IMR-90 (cell line): ENCODE measurements around the gene P2RX7. TPM values are rescaled to one million over a fixed set of nuclear protein-coding genes. Genes with fewer than 3 reads are reported as not detected.

Source experiments
- ATAC-seq: fragments of 200-7000 bp; cut with Tn5 transposase; 2 replicates; pipeline ENCODE4 v1.9.1; 2020; ENCODE audit warnings: low read depth, mild to moderate bottlenecking, moderate library complexity
- BruUV-seq: library from RNA; stranded (reverse); fragments of 400-500 nt; replicated peaks from 2 replicates; lab custom pipeline; 2021; lab: Mats Ljungman, UMichigan
- CTCF ChIA-PET: fragments of 300-600 bp; formaldehyde crosslinking; extraction: SDS; loops from one replicate; lab custom pipeline; 2021; ENCODE audit warnings: antibody characterized with exemption; lab: Yijun Ruan, JAX
- POLR2A ChIA-PET: fragments of 300-600 bp; sonication (Branson Sonifier 250); formaldehyde crosslinking; loops from one replicate; lab custom pipeline; 2022; ENCODE audit warnings: antibody characterized with exemption; ENCODE audit not compliant: unreplicated experiment; lab: Charles Lee
- DNase-seq: peaks from one replicate; pipeline ENCODE4 v3.0.0; 2013
- H2AFZ ChIP-seq: replicated peaks from 2 replicates; pipeline ENCODE3; 2013; ENCODE audit warnings: low read length, mild to moderate bottlenecking; ENCODE audit not compliant: poor library complexity
- H2AK5ac ChIP-seq: 2 replicates; pipeline ENCODE4 v1.6.1; 2013; ENCODE audit warnings: low read depth, low read length, inconsistent platforms
- H2AK9ac ChIP-seq: replicated peaks from 2 replicates; pipeline ENCODE3; 2013; ENCODE audit warnings: mild to moderate bottlenecking, low read depth, low read length, moderate library complexity; ENCODE audit not compliant: poor library complexity
- H2BK120ac ChIP-seq: 2 replicates; pipeline ENCODE4 v1.6.1; 2013; ENCODE audit warnings: low read depth, low read length, inconsistent platforms
- H2BK15ac ChIP-seq: 3 replicates; pipeline ENCODE4 v1.6.1; 2013; ENCODE audit warnings: low read depth, low read length, inconsistent platforms
- H2BK20ac ChIP-seq: 2 replicates; pipeline ENCODE4 v1.6.1; 2013; ENCODE audit warnings: low read depth, mild to moderate bottlenecking, inconsistent platforms, low read length, moderate library complexity
- H2BK5ac ChIP-seq: 2 replicates; pipeline ENCODE4 v1.6.1; 2013; ENCODE audit warnings: mild to moderate bottlenecking, low read depth, low read length, inconsistent platforms; ENCODE audit not compliant: poor library complexity, severe bottlenecking
- H3K14ac ChIP-seq: replicated peaks from 2 replicates; pipeline ENCODE4 v1.6.1; 2013; ENCODE audit warnings: low read depth, low read length, inconsistent platforms
- H3K18ac ChIP-seq: 2 replicates; pipeline ENCODE4 v1.6.1; 2013; ENCODE audit warnings: low read depth, low read length, control low read depth
- H3K23ac ChIP-seq: 2 replicates; pipeline ENCODE4 v1.6.1; 2013; ENCODE audit warnings: low read depth, low read length, inconsistent platforms
- H3K27ac ChIP-seq: 2 replicates; pipeline ENCODE4 v1.5.1; 2013; ENCODE audit warnings: mild to moderate bottlenecking, control low read depth, low read length; ENCODE audit not compliant: insufficient read depth
- H3K27me3 ChIP-seq: 2 replicates; pipeline ENCODE4 v1.6.1; 2013; ENCODE audit warnings: low read length; ENCODE audit not compliant: control insufficient read depth, insufficient read depth
- H3K36me3 ChIP-seq: 2 replicates; pipeline ENCODE4 v1.6.1; 2013; ENCODE audit warnings: low read length, mixed read lengths; ENCODE audit not compliant: control insufficient read depth, insufficient read depth
- H3K4ac ChIP-seq: 2 replicates; pipeline ENCODE4 v1.6.1; 2013; ENCODE audit warnings: low read depth, low read length, inconsistent platforms
- H3K4me1 ChIP-seq: 2 replicates; pipeline ENCODE4 v1.6.1; 2013; ENCODE audit warnings: low read length, mixed read lengths; ENCODE audit not compliant: control insufficient read depth, insufficient read depth
- H3K4me2 ChIP-seq: 2 replicates; pipeline ENCODE4 v1.6.1; 2013; ENCODE audit warnings: low read depth, mild to moderate bottlenecking, control low read depth, low read length, moderate library complexity
- H3K4me3 ChIP-seq: 2 replicates; pipeline ENCODE4 v1.5.1; 2013; ENCODE audit warnings: low read depth, mild to moderate bottlenecking, control low read depth, low read length, moderate library complexity; ENCODE audit not compliant: insufficient read depth
- H3K56ac ChIP-seq: 2 replicates; pipeline ENCODE4 v1.6.1; 2013; ENCODE audit warnings: low read length, inconsistent platforms; ENCODE audit not compliant: insufficient read depth; ENCODE audit errors: extremely low read depth
- H3K79me1 ChIP-seq, 2 experiments: 2 replicates each; pipeline ENCODE4 v1.6.1; 2013; ENCODE audit warnings: low read length in 2 of 2, inconsistent platforms in 1 of 2, low read depth in 1 of 2
- H3K9ac ChIP-seq: 2 replicates; pipeline ENCODE4 v1.6.1; 2013; ENCODE audit warnings: low read depth, low read length, control low read depth
- H3K9me1 ChIP-seq: 2 replicates; pipeline ENCODE4 v1.6.1; 2013; ENCODE audit warnings: low read length, inconsistent platforms; ENCODE audit not compliant: insufficient read depth
- H3K9me3 ChIP-seq: 2 replicates; pipeline ENCODE4 v1.6.1; 2013; ENCODE audit warnings: low read length; ENCODE audit not compliant: control insufficient read depth, insufficient read depth
- H4K20me1 ChIP-seq: 2 replicates; pipeline ENCODE4 v1.6.1; 2013; ENCODE audit warnings: low read length, inconsistent platforms; ENCODE audit not compliant: insufficient read depth
- H4K5ac ChIP-seq: 2 replicates; pipeline ENCODE4 v1.6.1; 2013; ENCODE audit warnings: mild to moderate bottlenecking, low read depth, low read length, control low read depth
- H4K8ac ChIP-seq, 2 experiments: 2 replicates each; pipeline ENCODE4 v1.6.1; 2013; ENCODE audit warnings: low read depth in 2 of 2, low read length in 2 of 2, control low read depth in 1 of 2, inconsistent platforms in 1 of 2
- H4K91ac ChIP-seq: 2 replicates; pipeline ENCODE4 v1.6.1; 2013; ENCODE audit warnings: low read depth, low read length, inconsistent platforms; ENCODE audit not compliant: insufficient read depth
- CHD1 ChIP-seq: IDR thresholded peaks from 2 replicates; pipeline ENCODE4 v1.6.1; 2012; ENCODE audit warnings: low read depth, low read length, improper control_type of control experiment
- CTCF ChIP-seq: conservative IDR thresholded peaks from 2 replicates; pipeline ENCODE4 v1.5.1; 2012; ENCODE audit warnings: mild to moderate bottlenecking, low read depth, low read length, improper control_type of control experiment
- MAFK ChIP-seq: IDR thresholded peaks from 2 replicates; pipeline ENCODE4 v1.6.1; 2012; ENCODE audit warnings: low read depth, low read length, improper control_type of control experiment
- MAZ ChIP-seq: IDR thresholded peaks from 2 replicates; pipeline ENCODE4 v1.6.1; 2012; ENCODE audit warnings: low read depth, mild to moderate bottlenecking, low read length, improper control_type of control experiment, moderate library complexity, borderline replicate concordance
- MXI1 ChIP-seq: IDR thresholded peaks from 2 replicates; pipeline ENCODE4 v1.6.1; 2012; ENCODE audit warnings: low read depth, mild to moderate bottlenecking, low read length, moderate library complexity, borderline replicate concordance
- NFE2L2 ChIP-seq: fragments of 150-350 bp; IDR thresholded peaks from 2 replicates; pipeline ENCODE4 v1.6.1; 2016; ENCODE audit warnings: low read depth, mild to moderate bottlenecking, low read length
- RCOR1 ChIP-seq: IDR thresholded peaks from 2 replicates; pipeline ENCODE4 v1.6.1; 2012; ENCODE audit warnings: mild to moderate bottlenecking, low read length, improper control_type of control experiment; ENCODE audit not compliant: insufficient replicate concordance
- RFX5 ChIP-seq: IDR thresholded peaks from 2 replicates; pipeline ENCODE4 v1.8.0; 2012; ENCODE audit warnings: low read depth, mild to moderate bottlenecking, low read length, moderate library complexity
- USF2 ChIP-seq: fragments of 150-350 bp; IDR thresholded peaks from 2 replicates; pipeline ENCODE4 v1.6.1; 2017; ENCODE audit warnings: mild to moderate bottlenecking, antibody characterized with exemption, low read length, low read depth
- WGBS, 2 experiments: methylation state at CpG; one replicate each; pipeline versions ENCODE4 v1.1.5 to v1.1.7; 2013; ENCODE audit warnings: missing lambda C conversion rate in 2 of 2; ENCODE audit not compliant: insufficient read length in 1 of 2; ENCODE audit errors: extremely low coverage in 2 of 2; 5-methylcytosine and 5-hydroxymethylcytosine counted together
- dilution Hi-C: fragments of 300-500 bp; cut with HindIII; formaldehyde crosslinking; loops from one replicate; pipeline ENCODE4 v1.14.3; 2018; ENCODE audit warnings: low sequenced_read_pairs; ENCODE audit not compliant: unreplicated experiment
- in situ Hi-C: fragments of 300-500 bp; cut with MboI; formaldehyde crosslinking; loops from 3 replicates; pipeline ENCODE4 v1.14.3; 2019; ENCODE audit warnings: low sequenced_read_pairs, inconsistent platforms, mixed read lengths
- intact Hi-C: fragments of 100-400 bp; cut with micrococcal nuclease; formaldehyde crosslinking; loops from 2 replicates; pipeline ENCODE4 v1.10.0; 2022
- polyA plus RNA-seq, 3 experiments: library from polyadenylated mRNA; depleted of rRNA; stranded (reverse); fragments of >200 nt; gene quantifications; 2 replicates each; pipeline ENCODE4 v1.2.3, GENCODE V29; 2012; ENCODE audit warnings: low replicate concordance in 1 of 3
- total RNA-seq: library from RNA; depleted of rRNA; stranded (reverse); fragments of >200 nt; gene quantifications from 2 replicates; pipeline ENCODE4 v1.2.3, GENCODE V29; 2012
- TF ChIP-seq, protein P1 (sequence below): fragments of 150-350 bp; IDR thresholded peaks from 2 replicates; pipeline ENCODE4 v1.6.1; 2016; ENCODE audit warnings: low read depth, mild to moderate bottlenecking, low read length, moderate library complexity, borderline replicate concordance

Gene P2RX7
- total and polyA plus RNA-seq, 2 of the 4 experiments (the other 2 are of a cell fraction), result 0.07 to 0.18 TPM

DNA sequence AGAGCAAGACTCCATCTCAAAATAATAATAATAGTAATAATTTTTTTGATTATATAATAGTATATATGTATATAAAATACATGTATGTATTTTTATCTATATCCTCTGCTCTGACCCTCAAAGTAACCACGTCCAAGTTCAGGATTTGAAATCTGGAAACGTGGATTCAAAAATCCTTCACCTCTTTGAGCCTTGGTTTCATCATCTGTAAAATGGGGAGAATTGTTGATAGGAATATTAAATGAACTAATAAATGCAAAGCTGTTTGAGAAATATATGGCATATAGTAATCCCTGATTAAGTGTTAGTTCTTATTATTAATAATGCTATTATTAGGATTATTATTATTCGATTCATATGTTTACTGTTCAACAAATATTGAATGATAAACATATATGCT lies 2.6 kb downstream of the P2RX7 start:
- H3K9me3 ChIP-seq, result no peaks in the 10 kb centered on the region
- ChIA-PET CTCF (no interaction called here), POLR2A (no interaction called here)
- no peak overlapping the region for H2AK5ac ChIP-seq
- no peak overlapping the region for H3K4ac ChIP-seq
- H3K27me3 ChIP-seq, result peaks cover 4% of the 10 kb centered on the region
- BruUV-seq, result no TSS peak
- in situ Hi-C loops, result no loop called here
- H3K14ac ChIP-seq, result no peak overlapping the region
- no peak overlapping the region for H3K4me2 ChIP-seq
- H3K18ac ChIP-seq, result no peak overlapping the region
- no peaks in the 10 kb centered on the region for H3K36me3 ChIP-seq
- dilution Hi-C loops, result no loop called here
- H4K8ac ChIP-seq, result no peak overlapping the region
- no peak overlapping the region for H3K23ac ChIP-seq
- no peak for ATAC-seq
- no peak overlapping the region for H4K5ac ChIP-seq
- no peak overlapping the region for H2AK9ac ChIP-seq
- no peak overlapping the region for H3K9ac ChIP-seq
- H2BK120ac ChIP-seq, result no peak overlapping the region
- H3K4me1 ChIP-seq, result peaks cover 2% of the 10 kb centered on the region
- no CpG with 5 or more reads among the region's 3 CpGs for WGBS, 2 experiments
- no peak overlapping the region for H2BK5ac ChIP-seq
- H3K56ac ChIP-seq, result no peak overlapping the region
- no peak overlapping the region for H2BK20ac ChIP-seq
- H3K27ac ChIP-seq, result no peak overlapping the region
- H4K91ac ChIP-seq, result no peak overlapping the region
- H4K20me1 ChIP-seq, result no peaks in the 10 kb centered on the region
- no peak overlapping the region for H3K4me3 ChIP-seq
- no peak overlapping the region for H2AFZ ChIP-seq
- intact Hi-C loops, result no loop called here
- no peaks in the 10 kb centered on the region for H3K9me1 ChIP-seq
- no peaks in the 10 kb centered on the region for H3K79me1 ChIP-seq
- TF ChIP-seq NFE2L2, result no peak
- TF ChIP-seq CTCF, result no peak
- no peak for TF ChIP-seq MXI1
- TF ChIP-seq MAZ, result no peak
- TF ChIP-seq MAFK, result no peak
- TF ChIP-seq RCOR1, result no peak
- TF ChIP-seq, protein P1, sequence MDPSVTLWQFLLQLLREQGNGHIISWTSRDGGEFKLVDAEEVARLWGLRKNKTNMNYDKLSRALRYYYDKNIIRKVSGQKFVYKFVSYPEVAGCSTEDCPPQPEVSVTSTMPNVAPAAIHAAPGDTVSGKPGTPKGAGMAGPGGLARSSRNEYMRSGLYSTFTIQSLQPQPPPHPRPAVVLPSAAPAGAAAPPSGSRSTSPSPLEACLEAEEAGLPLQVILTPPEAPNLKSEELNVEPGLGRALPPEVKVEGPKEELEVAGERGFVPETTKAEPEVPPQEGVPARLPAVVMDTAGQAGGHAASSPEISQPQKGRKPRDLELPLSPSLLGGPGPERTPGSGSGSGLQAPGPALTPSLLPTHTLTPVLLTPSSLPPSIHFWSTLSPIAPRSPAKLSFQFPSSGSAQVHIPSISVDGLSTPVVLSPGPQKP, result no peak
- TF ChIP-seq CHD1, result no peak
- TF ChIP-seq RFX5, result no peak
- TF ChIP-seq USF2, result no peak
- no peak overlapping the region for H2BK15ac ChIP-seq
- no peak for DNase-seq
